Mesenchymal stem cell (in vitro differentiated cells and primary cell): Measurements from ENCODE around the gene B3GAT2.

Experiments
- DNase-seq: peaks from one replicate; pipeline ENCODE4 v3.0.0-alpha.2; 2013
- H2AFZ ChIP-seq: one replicate; pipeline ENCODE4 v1.6.1; 2013; ENCODE audit warnings: low read depth, mild to moderate bottlenecking, control low read depth, inconsistent platforms, low read length, moderate library complexity
- H2AK5ac ChIP-seq: 2 replicates; pipeline ENCODE4 v1.6.1; 2013; ENCODE audit warnings: low read length, moderate library complexity, mild to moderate bottlenecking, inconsistent platforms; ENCODE audit not compliant: severe bottlenecking
- H2BK120ac ChIP-seq: one replicate; pipeline ENCODE4 v1.6.1; 2013; ENCODE audit warnings: low read depth, mild to moderate bottlenecking, inconsistent platforms, low read length, moderate library complexity
- H2BK12ac ChIP-seq, 2 experiments: one replicate each; pipeline ENCODE4 v1.6.1; 2013; ENCODE audit warnings: inconsistent platforms in 2 of 2, low read length in 2 of 2, mild to moderate bottlenecking in 2 of 2, moderate library complexity in 2 of 2, control low read depth in 1 of 2
- H2BK15ac ChIP-seq: one replicate; pipeline ENCODE4 v1.6.1; 2013; ENCODE audit warnings: mild to moderate bottlenecking, low read depth, inconsistent platforms; ENCODE audit not compliant: poor library complexity, severe bottlenecking
- H2BK5ac ChIP-seq: 2 replicates; pipeline ENCODE4 v1.6.1; 2013; ENCODE audit warnings: low read depth, mild to moderate bottlenecking, low read length, control low read depth, inconsistent platforms; ENCODE audit not compliant: poor library complexity, severe bottlenecking
- H3K14ac ChIP-seq, 2 experiments: one replicate each; pipeline ENCODE4 v1.6.1; 2013; ENCODE audit warnings: inconsistent platforms in 2 of 2, low read length in 2 of 2, control low read depth in 1 of 2, mild to moderate bottlenecking in 1 of 2, moderate library complexity in 1 of 2
- H3K18ac ChIP-seq, 2 experiments: one replicate each; pipeline ENCODE4 v1.6.1; 2013; ENCODE audit warnings: inconsistent platforms in 2 of 2, low read length in 2 of 2, control low read depth in 1 of 2, low read depth in 1 of 2, mild to moderate bottlenecking in 1 of 2
- H3K23ac ChIP-seq, 2 experiments: one replicate each; pipeline ENCODE4 v1.6.1; 2013; ENCODE audit warnings: inconsistent platforms in 2 of 2, low read length in 2 of 2, mild to moderate bottlenecking in 2 of 2, moderate library complexity in 2 of 2, control low read depth in 1 of 2
- H3K27ac ChIP-seq: 2 replicates; pipeline ENCODE4 v1.5.1; 2013; ENCODE audit warnings: mild to moderate bottlenecking, moderate library complexity, low read length, control low read depth, inconsistent platforms; ENCODE audit not compliant: poor library complexity, severe bottlenecking
- H3K27me3 ChIP-seq, 2 experiments: 2 replicates each; pipeline versions ENCODE4 v1.6.1 to v1.7.0; 2013; ENCODE audit warnings: low read length in 2 of 2, mild to moderate bottlenecking in 2 of 2, moderate library complexity in 2 of 2, control low read depth in 1 of 2, inconsistent platforms in 1 of 2; ENCODE audit not compliant: control insufficient read depth in 1 of 2, insufficient read depth in 1 of 2
- H3K36me3 ChIP-seq, 2 experiments: 2 replicates each; pipeline versions ENCODE4 v1.6.1 to v1.7.0; 2013; ENCODE audit warnings: low read length in 2 of 2, control low read depth in 1 of 2, inconsistent platforms in 1 of 2, low read depth in 1 of 2, mild to moderate bottlenecking in 1 of 2; ENCODE audit not compliant: insufficient read depth in 2 of 2, control insufficient read depth in 1 of 2
- H3K4ac ChIP-seq, 2 experiments: one replicate each; pipeline ENCODE4 v1.6.1; 2013; ENCODE audit warnings: inconsistent platforms in 2 of 2, low read length in 2 of 2, mild to moderate bottlenecking in 2 of 2, moderate library complexity in 2 of 2, control low read depth in 1 of 2, low read depth in 1 of 2
- H3K4me1 ChIP-seq: 2 replicates; pipeline ENCODE4 v1.6.1; 2013; ENCODE audit warnings: low read depth, low read length, control low read depth; ENCODE audit not compliant: control insufficient read depth, insufficient read depth
- H3K4me2 ChIP-seq: 2 replicates; pipeline ENCODE4 v1.6.1; 2013; ENCODE audit warnings: low read length, mild to moderate bottlenecking, inconsistent platforms; ENCODE audit not compliant: poor library complexity, severe bottlenecking
- H3K4me3 ChIP-seq, 2 experiments: 2 replicates each; pipeline versions ENCODE4 v1.5.1 to v1.7.0; 2013; ENCODE audit warnings: low read length in 2 of 2, mild to moderate bottlenecking in 2 of 2, control low read depth in 1 of 2, low read depth in 1 of 2; ENCODE audit not compliant: insufficient read depth in 1 of 2
- H3K79me1 ChIP-seq: replicated peaks from 2 replicates; pipeline ENCODE4 v1.6.1; 2013; ENCODE audit warnings: mild to moderate bottlenecking, control low read depth, low read length, inconsistent platforms; ENCODE audit not compliant: poor library complexity, severe bottlenecking
- H3K9ac ChIP-seq: 2 replicates; pipeline ENCODE4 v1.7.0; 2013; ENCODE audit warnings: mild to moderate bottlenecking, low read length, moderate library complexity
- H3K9me3 ChIP-seq: 2 replicates; pipeline ENCODE4 v1.7.0; 2013; ENCODE audit warnings: mild to moderate bottlenecking, low read length; ENCODE audit not compliant: control insufficient read depth
- H4K8ac ChIP-seq: one replicate; pipeline ENCODE4 v1.6.1; 2013; ENCODE audit warnings: inconsistent platforms, mild to moderate bottlenecking, low read length, moderate library complexity
- H4K91ac ChIP-seq: one replicate; pipeline ENCODE4 v1.6.1; 2013; ENCODE audit warnings: mild to moderate bottlenecking, low read length, inconsistent platforms
- WGBS: methylation state at CpG from one replicate; pipeline ENCODE4 v1.1.7; 2013; ENCODE audit warnings: mixed read lengths; 5-methylcytosine and 5-hydroxymethylcytosine counted together

The B3GAT2 gene

GRCh38 chr6:70852667-70853246, 104.1 kb downstream of the B3GAT2 start:
- H2BK12ac ChIP-seq: no peak overlapping the region
- DNase-seq: no peak
- H3K4me3 ChIP-seq: no peak overlapping the region
- no peak overlapping the region for H3K18ac ChIP-seq
- H3K27ac ChIP-seq: no peak overlapping the region
- peaks cover 2% of the 10 kb centered on the region for H3K79me1 ChIP-seq
- no peak overlapping the region for H3K14ac ChIP-seq
- no peak overlapping the region for H2BK15ac ChIP-seq
- H3K9me3 ChIP-seq: no peaks in the 10 kb centered on the region
- H3K9ac ChIP-seq: no peak overlapping the region
- no peaks in the 10 kb centered on the region for H3K4me1 ChIP-seq
- H2BK120ac ChIP-seq: no peak overlapping the region
- no peak overlapping the region for H4K91ac ChIP-seq
- no peak overlapping the region for H3K4me2 ChIP-seq
- no peak overlapping the region for H3K23ac ChIP-seq
- no peaks in the 10 kb centered on the region for H3K27me3 ChIP-seq
- no peak overlapping the region for H2AFZ ChIP-seq
- H3K4ac ChIP-seq: no peak overlapping the region
- H2BK5ac ChIP-seq: no peak overlapping the region
- H2AK5ac ChIP-seq: no peak overlapping the region
- H3K36me3 ChIP-seq: peaks cover under 1 to 17% of the 10 kb centered on the region in 2 experiments
- no peak overlapping the region for H4K8ac ChIP-seq

GRCh38 chr6:70849348-70850069, 107.4 kb downstream of the B3GAT2 start:
- Histone ChIP-seq H2BK12ac (no peak overlapping the region), H3K27me3 (no peaks in the 10 kb centered on the region), H3K9me3 (no peaks in the 10 kb centered on the region), H3K9ac (no peak overlapping the region), H2BK120ac (no peak overlapping the region), H3K27ac (no peak overlapping the region), H2AK5ac (no peak overlapping the region), H2BK5ac (no peak overlapping the region), H3K4me3 (no peak overlapping the region), H4K8ac (no peak overlapping the region), H3K18ac (no peak overlapping the region), H3K4ac (no peak overlapping the region), H2AFZ (no peak overlapping the region), H2BK15ac (no peak overlapping the region), H3K14ac (no peak overlapping the region), H3K23ac (no peak overlapping the region), H3K79me1 (peaks cover 2% of the 10 kb centered on the region), H3K36me3 (peaks cover 4 to 16% of the 10 kb centered on the region in 2 experiments), H4K91ac (no peak overlapping the region), H3K4me1 (no peaks in the 10 kb centered on the region), H3K4me2 (no peak overlapping the region)
- peak; percentile 33 for DNase-seq
- 97% methylated on average over 1 of the region's 1 CpG for WGBS

- Histone ChIP-seq H2BK12ac (no peak overlapping the region), H3K4me3 (no peak overlapping the region), H3K27ac (no peak overlapping the region), H3K4ac (no peak overlapping the region), H3K4me1 (no peaks in the 10 kb centered on the region), H3K36me3 (peaks cover 4 to 9% of the 10 kb centered on the region in 2 experiments), H3K18ac (no peak overlapping the region), H2BK120ac (no peak overlapping the region), H3K79me1 (peaks cover 4% of the 10 kb centered on the region), H3K14ac (no peak overlapping the region), H2BK5ac (no peak overlapping the region), H4K8ac (no peak overlapping the region), H2AFZ (no peak overlapping the region), H3K4me2 (no peak overlapping the region), H4K91ac (no peak overlapping the region), H3K27me3 (no peaks in the 10 kb centered on the region), H2AK5ac (no peak overlapping the region), H3K9me3 (no peaks in the 10 kb centered on the region), H3K23ac (no peak overlapping the region), H2BK15ac (no peak overlapping the region), H3K9ac (no peak overlapping the region)
- 93% methylated on average over 3 of the region's 4 CpGs for WGBS
- DNase-seq: no peak
Observed at GRCh38 chr6:70847106-70848084, 109.5 kb downstream of the B3GAT2 start.
